Loucy (cell line): ENCODE measurements around the gene SERGEF.

Experiments used
- H2AFZ ChIP-seq: fragments of 200-600 bp; sonication (generic); 2 replicates; pipeline ENCODE4 v1.6.0; 2016; ENCODE audit warnings: antibody characterized with exemption, mild to moderate bottlenecking, low read length, moderate library complexity
- H3F3A ChIP-seq: fragments of 200-600 bp; 2 replicates; pipeline ENCODE4 v1.6.0; 2016; ENCODE audit warnings: antibody characterized with exemption, low read depth, mild to moderate bottlenecking
- H3K27me3 ChIP-seq: fragments of 200-600 bp; sonication (generic); 2 replicates; pipeline ENCODE4 v1.6.1; 2014; ENCODE audit warnings: low read length, mild to moderate bottlenecking; ENCODE audit not compliant: insufficient read depth, poor library complexity, severe bottlenecking
- H3K36me3 ChIP-seq: fragments of 200-600 bp; sonication (generic); 2 replicates; pipeline ENCODE4 v1.6.1; 2016; ENCODE audit warnings: low read length; ENCODE audit not compliant: insufficient read depth
- H3K4me1 ChIP-seq: fragments of 200-600 bp; sonication (generic); 2 replicates; pipeline ENCODE4 v1.5.1; 2014; ENCODE audit warnings: low read length, mild to moderate bottlenecking; ENCODE audit not compliant: insufficient read depth, poor library complexity, severe bottlenecking
- H3K4me2 ChIP-seq: fragments of 200-600 bp; sonication (generic); 2 replicates; pipeline ENCODE4 v1.6.0; 2014; ENCODE audit warnings: antibody characterized with exemption, low read length, low read depth, mild to moderate bottlenecking; ENCODE audit not compliant: poor library complexity, severe bottlenecking
- H3K4me3 ChIP-seq: fragments of 200-600 bp; sonication (generic); 2 replicates; pipeline ENCODE4 v1.5.1; 2014; ENCODE audit warnings: low read length, mild to moderate bottlenecking, mixed read lengths; ENCODE audit not compliant: poor library complexity, severe bottlenecking
- H3K79me2 ChIP-seq: fragments of 200-600 bp; sonication (generic); 2 replicates; pipeline ENCODE4 v1.6.1; 2014; ENCODE audit warnings: low read length; ENCODE audit not compliant: insufficient read depth
- H3K9ac ChIP-seq: fragments of 200-600 bp; sonication (generic); 2 replicates; pipeline ENCODE4 v1.6.0; 2014; ENCODE audit warnings: mild to moderate bottlenecking, low read depth, low read length, moderate library complexity; ENCODE audit not compliant: poor library complexity, severe bottlenecking
- H3K9me2 ChIP-seq: fragments of 200-600 bp; sonication (generic); replicated peaks from 2 replicates; pipeline ENCODE4 v1.6.1; 2016; ENCODE audit warnings: low read depth, low read length, mixed read lengths
- H3K9me3 ChIP-seq: fragments of 200-600 bp; sonication (generic); 2 replicates; pipeline ENCODE4 v1.6.1; 2014; ENCODE audit warnings: mild to moderate bottlenecking, antibody characterized with exemption, low read length, low read depth; ENCODE audit not compliant: insufficient read depth
- H4K20me1 ChIP-seq: fragments of 200-600 bp; sonication (generic); 2 replicates; pipeline ENCODE4 v1.6.0; 2014; ENCODE audit warnings: antibody characterized with exemption, low read length, mild to moderate bottlenecking; ENCODE audit not compliant: insufficient read depth, poor library complexity, severe bottlenecking
- CTCF ChIP-seq: fragments of 200-600 bp; sonication (generic); conservative IDR thresholded peaks from 2 replicates; pipeline ENCODE4 v1.5.1; 2014; ENCODE audit warnings: mild to moderate bottlenecking, antibody characterized with exemption, low read length
- EZH2phosphoT487 ChIP-seq: fragments of 200-600 bp; IDR thresholded peaks from 2 replicates; pipeline ENCODE4 v1.6.1; 2018; ENCODE audit warnings: antibody characterized with exemption, mild to moderate bottlenecking, moderate library complexity, borderline replicate concordance

Gene SERGEF

GRCh38 chr11:17810746-17811145, 202.1 kb downstream of the SERGEF start:
- Histone ChIP-seq H3K4me3 (no peak overlapping the region), H3K27me3 (no peaks in the 10 kb centered on the region), H3F3A (no peaks in the 10 kb centered on the region), H3K36me3 (no peaks in the 10 kb centered on the region), H3K9me2 (no peaks in the 10 kb centered on the region), H3K4me2 (no peak overlapping the region), H3K9me3 (no peaks in the 10 kb centered on the region), H2AFZ (no peak overlapping the region), H4K20me1 (no peaks in the 10 kb centered on the region), H3K4me1 (no peaks in the 10 kb centered on the region), H3K9ac (no peak overlapping the region), H3K79me2 (no peaks in the 10 kb centered on the region)
- no peak for TF ChIP-seq EZH2phosphoT487
- TF ChIP-seq CTCF, result no peak

GRCh38 chr11:17810041-17810440, 202.8 kb downstream of the SERGEF start:
- H3K4me1 ChIP-seq, result no peaks in the 10 kb centered on the region
- no peaks in the 10 kb centered on the region for H3K36me3 ChIP-seq
- no peak overlapping the region for H2AFZ ChIP-seq
- H3F3A ChIP-seq, result no peaks in the 10 kb centered on the region
- no peaks in the 10 kb centered on the region for H3K27me3 ChIP-seq
- no peaks in the 10 kb centered on the region for H3K79me2 ChIP-seq
- H3K9me2 ChIP-seq, result no peaks in the 10 kb centered on the region
- H3K9ac ChIP-seq, result no peak overlapping the region
- no peaks in the 10 kb centered on the region for H4K20me1 ChIP-seq
- no peaks in the 10 kb centered on the region for H3K9me3 ChIP-seq
- TF ChIP-seq EZH2phosphoT487, result no peak
- H3K4me3 ChIP-seq, result no peak overlapping the region
- H3K4me2 ChIP-seq, result no peak overlapping the region

- H3K79me2 ChIP-seq, result no peaks in the 10 kb centered on the region
- H3K27me3 ChIP-seq, result no peaks in the 10 kb centered on the region
- no peak overlapping the region for H3K9ac ChIP-seq
- H2AFZ ChIP-seq, result no peak overlapping the region
- H3K4me2 ChIP-seq, result no peak overlapping the region
- no peaks in the 10 kb centered on the region for H3K9me3 ChIP-seq
- H3F3A ChIP-seq, result no peaks in the 10 kb centered on the region
- no peaks in the 10 kb centered on the region for H3K4me1 ChIP-seq
- TF ChIP-seq EZH2phosphoT487 (no peak), CTCF (no peak)
- H3K36me3 ChIP-seq, result no peaks in the 10 kb centered on the region
- H3K4me3 ChIP-seq, result no peak overlapping the region
- no peaks in the 10 kb centered on the region for H3K9me2 ChIP-seq
- no peaks in the 10 kb centered on the region for H4K20me1 ChIP-seq
Observed at GRCh38 chr11:17807034-17807433, 205.8 kb downstream of the SERGEF start.

GRCh38 chr11:17805873-17806272, 207.0 kb downstream of the SERGEF start:
- Histone ChIP-seq H3K4me2 (no peak overlapping the region), H3K9ac (no peak overlapping the region), H3K4me3 (no peak overlapping the region)

More at GRCh38 chr11:17805873-17806272, 207.0 kb downstream of the SERGEF start:
- H3K79me2 ChIP-seq, result no peaks in the 10 kb centered on the region
- H4K20me1 ChIP-seq, result no peaks in the 10 kb centered on the region
- H3K27me3 ChIP-seq, result no peaks in the 10 kb centered on the region
- no peaks in the 10 kb centered on the region for H3K9me3 ChIP-seq
- no peaks in the 10 kb centered on the region for H3K36me3 ChIP-seq
- no peak overlapping the region for H2AFZ ChIP-seq
- H3F3A ChIP-seq, result no peaks in the 10 kb centered on the region
- TF ChIP-seq CTCF (no peak), EZH2phosphoT487 (no peak)
- no peaks in the 10 kb centered on the region for H3K9me2 ChIP-seq
- no peaks in the 10 kb centered on the region for H3K4me1 ChIP-seq
